GM12875 (cell line): ENCODE measurements around the gene SRF.

Experiments
- H3K4me3 ChIP-seq: one replicate; pipeline ENCODE4 v1.5.1; 2011; ENCODE audit warnings: low read depth, low read length, control low read depth
- TF ChIP-seq, protein P1 (sequence below): IDR thresholded peaks from 2 replicates; pipeline ENCODE4 v1.5.1; 2011; ENCODE audit warnings: low read depth, mild to moderate bottlenecking, control low read depth, inconsistent platforms, low read length, moderate library complexity, borderline replicate concordance; ENCODE audit not compliant: insufficient read depth

Gene SRF

DNA sequence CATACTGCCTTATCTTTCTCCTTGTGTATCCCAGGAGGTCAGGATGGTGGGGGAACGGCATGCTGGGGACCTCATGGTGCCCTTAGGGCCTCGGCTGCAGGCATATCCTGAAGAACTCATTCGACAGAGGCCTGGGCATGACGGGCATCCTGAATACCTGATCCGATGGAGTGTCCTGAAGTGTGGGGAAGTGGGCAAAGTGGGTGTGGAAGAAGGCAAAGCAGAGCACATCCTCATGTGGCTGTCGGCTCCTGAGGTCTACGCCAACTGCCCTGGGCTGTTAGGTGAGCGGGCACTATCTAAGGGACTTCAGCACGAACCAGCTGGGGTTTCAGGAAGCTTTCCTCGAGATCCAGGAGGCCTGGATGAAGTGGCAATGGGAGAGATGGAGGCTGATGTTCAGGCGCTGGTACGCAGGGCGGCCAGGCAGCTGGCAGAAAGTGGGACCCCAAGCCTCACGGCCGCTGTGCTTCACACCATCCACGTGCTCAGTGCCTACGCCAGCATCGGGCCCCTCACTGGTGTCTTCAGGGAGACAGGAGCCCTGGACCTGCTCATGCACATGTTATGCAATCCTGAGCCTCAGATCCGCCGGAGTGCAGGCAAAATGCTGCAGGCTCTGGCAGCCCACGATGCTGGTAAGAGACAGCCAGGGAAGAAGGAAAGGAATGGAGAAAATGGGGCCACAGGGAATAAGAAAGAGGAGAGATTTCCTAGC, 13.4 kb downstream of the SRF start:
- TF ChIP-seq, protein P1, sequence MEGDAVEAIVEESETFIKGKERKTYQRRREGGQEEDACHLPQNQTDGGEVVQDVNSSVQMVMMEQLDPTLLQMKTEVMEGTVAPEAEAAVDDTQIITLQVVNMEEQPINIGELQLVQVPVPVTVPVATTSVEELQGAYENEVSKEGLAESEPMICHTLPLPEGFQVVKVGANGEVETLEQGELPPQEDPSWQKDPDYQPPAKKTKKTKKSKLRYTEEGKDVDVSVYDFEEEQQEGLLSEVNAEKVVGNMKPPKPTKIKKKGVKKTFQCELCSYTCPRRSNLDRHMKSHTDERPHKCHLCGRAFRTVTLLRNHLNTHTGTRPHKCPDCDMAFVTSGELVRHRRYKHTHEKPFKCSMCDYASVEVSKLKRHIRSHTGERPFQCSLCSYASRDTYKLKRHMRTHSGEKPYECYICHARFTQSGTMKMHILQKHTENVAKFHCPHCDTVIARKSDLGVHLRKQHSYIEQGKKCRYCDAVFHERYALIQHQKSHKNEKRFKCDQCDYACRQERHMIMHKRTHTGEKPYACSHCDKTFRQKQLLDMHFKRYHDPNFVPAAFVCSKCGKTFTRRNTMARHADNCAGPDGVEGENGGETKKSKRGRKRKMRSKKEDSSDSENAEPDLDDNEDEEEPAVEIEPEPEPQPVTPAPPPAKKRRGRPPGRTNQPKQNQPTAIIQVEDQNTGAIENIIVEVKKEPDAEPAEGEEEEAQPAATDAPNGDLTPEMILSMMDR = no peak
- no peak overlapping the region for H3K4me3 ChIP-seq

DNA sequence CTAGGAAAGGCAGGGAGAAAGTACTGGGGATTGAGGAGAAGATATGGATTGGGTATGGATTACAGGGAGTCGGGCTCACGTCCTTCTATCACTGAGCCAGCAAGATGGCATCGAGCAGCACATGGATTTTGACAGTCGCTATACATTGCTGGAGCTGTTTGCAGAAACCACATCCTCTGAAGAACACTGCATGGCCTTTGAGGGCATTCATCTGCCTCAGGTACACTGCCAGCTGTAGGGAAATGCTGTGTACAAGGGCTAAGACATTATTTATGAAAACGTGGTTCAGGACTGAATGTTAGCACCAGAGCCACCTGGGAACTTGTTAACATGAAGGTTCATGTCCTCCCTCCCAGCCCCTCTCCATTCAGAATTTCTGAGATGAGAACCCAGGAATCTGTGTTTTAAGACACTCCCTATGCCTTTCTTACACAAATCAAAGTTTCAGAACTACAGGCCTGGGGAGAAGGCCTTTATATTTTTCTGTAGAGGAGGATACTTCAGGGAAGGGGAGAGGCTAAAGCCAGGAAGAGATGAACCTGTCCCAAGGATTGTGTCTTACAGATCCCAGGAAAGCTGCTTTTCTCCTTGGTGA, 14.4 kb downstream of the SRF start:
- H3K4me3 ChIP-seq = no peak overlapping the region
- TF ChIP-seq, protein P1 = no peak

DNA sequence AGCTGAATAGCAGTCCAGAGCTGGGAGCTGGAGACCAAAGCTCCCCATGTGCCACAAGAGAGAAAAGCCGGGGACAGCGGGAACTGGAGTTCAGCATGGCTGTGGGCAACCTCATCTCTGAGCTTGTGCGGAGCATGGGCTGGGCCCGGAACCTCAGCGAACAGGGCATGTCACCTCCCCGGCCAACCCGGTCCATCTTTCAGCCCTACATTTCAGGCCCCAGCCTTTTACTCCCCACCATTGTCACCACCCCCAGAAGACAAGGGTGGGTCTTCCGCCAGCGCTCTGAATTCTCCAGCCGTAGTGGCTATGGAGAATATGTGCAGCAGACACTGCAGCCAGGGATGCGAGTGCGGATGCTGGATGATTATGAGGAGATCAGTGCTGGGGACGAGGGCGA, 14.9 kb downstream of the SRF start:
- TF ChIP-seq, protein P1 = no peak
- no peak overlapping the region for H3K4me3 ChIP-seq

DNA sequence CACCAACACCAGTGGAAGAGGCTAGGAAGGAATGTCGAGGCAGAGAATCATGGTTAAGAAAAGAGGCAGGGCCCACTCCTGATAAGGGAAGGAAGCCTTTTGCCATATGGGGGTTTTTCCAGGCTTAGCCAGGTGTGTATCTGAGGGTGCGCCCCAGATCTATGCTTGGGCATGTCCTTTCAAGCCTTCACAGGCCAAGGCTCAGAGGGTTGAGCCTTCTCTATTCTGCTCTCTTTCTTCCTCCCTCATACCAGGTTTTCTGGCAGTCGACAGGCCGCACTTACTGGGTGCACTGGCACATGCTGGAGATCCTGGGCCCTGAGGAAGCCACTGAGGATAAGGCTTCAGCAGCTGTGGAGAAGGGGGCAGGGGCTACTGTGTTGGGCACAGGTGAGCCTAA, 15.6 kb downstream of the SRF start:
- TF ChIP-seq, protein P1 = no peak

DNA sequence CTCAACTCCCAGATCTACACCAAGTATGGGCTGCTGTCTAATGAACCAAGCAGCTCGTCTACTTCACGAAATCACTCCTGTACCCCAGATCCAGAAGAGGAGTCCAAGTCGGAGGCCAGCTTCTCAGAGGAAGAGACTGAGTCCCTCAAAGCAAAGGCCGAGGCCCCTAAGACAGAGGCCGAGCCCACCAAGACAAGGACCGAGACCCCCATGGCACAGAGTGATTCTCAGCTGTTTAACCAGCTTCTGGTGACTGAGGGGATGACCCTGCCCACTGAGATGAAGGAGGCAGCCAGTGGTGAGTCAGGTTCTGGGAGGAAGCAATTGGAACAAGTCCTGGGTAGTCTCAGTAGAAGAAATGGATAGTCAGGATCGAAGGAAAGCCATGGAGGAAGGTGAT, 16.8 kb downstream of the SRF start:
- no peak overlapping the region for H3K4me3 ChIP-seq
- TF ChIP-seq, protein P1 = no peak

More for the DNA sequence above, 15.6 kb downstream of the SRF start:
- H3K4me3 ChIP-seq = no peak overlapping the region

DNA sequence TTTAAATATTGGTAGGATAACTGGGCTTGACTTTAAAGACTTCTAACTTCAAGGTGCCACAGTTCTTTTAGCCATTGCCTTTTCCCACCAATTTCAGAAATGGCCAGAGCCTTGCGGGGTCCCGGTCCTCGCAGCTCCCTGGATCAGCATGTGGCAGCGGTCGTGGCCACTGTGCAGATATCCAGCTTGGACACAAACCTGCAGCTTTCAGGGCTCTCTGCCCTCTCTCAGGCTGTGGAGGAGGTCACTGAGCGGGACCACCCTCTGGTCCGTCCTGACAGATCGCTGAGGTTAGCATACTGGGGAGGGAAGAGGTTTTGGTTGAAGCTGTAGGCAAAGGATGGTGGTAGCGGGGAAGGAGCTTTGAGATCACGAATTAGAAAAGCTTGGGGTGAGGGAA, 17.4 kb downstream of the SRF start:
- no peak overlapping the region for H3K4me3 ChIP-seq
- TF ChIP-seq, protein P1 = no peak

DNA sequence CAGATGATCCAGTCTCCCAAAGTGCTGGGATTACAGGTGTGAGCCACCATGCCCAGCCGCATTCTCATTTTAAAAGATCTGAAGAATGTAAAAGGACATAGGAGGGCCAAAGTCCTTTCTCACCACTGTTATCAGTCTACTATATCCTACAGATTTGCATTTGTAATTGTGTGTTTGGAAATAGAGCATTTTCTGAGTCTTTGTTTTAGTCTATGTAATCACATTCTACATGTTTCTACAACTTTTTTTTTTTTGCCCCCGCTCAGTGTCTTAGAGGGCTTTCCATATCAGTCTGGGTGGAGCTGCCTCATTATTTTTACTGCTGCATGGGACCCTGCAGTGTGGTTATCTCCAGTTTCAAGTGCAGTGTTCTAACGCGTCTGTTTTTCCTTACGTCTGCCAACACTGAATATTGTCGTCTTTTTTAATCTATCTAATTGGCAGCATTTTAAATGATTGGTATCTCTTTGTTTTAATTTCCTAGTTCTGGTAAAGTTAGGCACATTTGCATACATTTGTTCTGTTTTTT, 18.8 kb downstream of the SRF start:
- TF ChIP-seq, protein P1 = no peak
- no peak overlapping the region for H3K4me3 ChIP-seq
